ENCODE data around the gene CD300A.

The CD300A gene

GRCh38 chr17:74460996-74461395, 5.4 kb upstream of the CD300A start:
- no peak for DNase-seq (ENCODE audit: low read depth)
- no peak for TF ChIP-seq CTCF (conservative IDR thresholded peaks at IDR 0.05; ENCODE audit: low read depth, low read length)
- no peak overlapping the region for H3K4me3 ChIP-seq (ENCODE audit: low read length)

- H3K4me3 ChIP-seq (ENCODE audit: low read length): no peak overlapping the region
- TF ChIP-seq CTCF (conservative IDR thresholded peaks at IDR 0.05; ENCODE audit: low read depth, low read length): no peak
- DNase-seq (ENCODE audit: low read depth): no peak
These were observed 4.8 kb upstream of the CD300A start for GRCh38 chr17:74461611-74462010.

DNA sequence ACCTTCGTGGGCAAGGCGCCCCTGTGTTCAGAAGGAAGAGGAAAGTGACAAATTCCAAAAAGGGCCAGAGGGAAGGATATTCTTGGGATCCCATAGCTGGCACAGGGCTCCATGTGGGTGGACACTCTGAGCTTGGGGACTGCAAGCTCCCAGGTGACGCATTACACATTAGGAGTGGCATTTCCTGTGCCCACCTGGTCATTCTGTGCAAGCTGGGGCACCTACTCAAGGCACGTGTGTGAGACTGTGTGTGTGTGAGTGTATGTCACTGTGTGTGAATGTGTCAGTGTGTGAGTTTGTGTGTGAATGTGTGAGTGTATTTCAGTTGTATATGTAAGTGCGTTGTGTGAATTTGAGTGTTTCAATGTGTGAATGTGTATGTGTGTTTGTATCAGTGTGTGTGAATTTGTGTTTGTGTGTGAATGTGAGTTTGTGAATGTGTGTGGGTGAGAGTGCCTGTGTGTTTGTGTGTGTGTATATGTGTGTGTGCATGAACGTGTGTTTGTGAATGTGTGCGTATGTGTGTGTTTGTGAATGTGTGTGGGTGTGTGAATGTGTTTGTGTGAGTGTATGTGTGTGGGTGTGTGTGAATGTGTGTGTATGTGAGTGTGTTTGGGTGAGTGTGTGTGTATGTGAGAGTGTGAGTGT, 1.6 kb upstream of the CD300A start:
- TF ChIP-seq CTCF (conservative IDR thresholded peaks at IDR 0.05; ENCODE audit: low read depth, low read length): no peak
- no peak overlapping the region for H3K4me3 ChIP-seq (ENCODE audit: low read length)
- DNase-seq (ENCODE audit: low read depth): no peak

DNA sequence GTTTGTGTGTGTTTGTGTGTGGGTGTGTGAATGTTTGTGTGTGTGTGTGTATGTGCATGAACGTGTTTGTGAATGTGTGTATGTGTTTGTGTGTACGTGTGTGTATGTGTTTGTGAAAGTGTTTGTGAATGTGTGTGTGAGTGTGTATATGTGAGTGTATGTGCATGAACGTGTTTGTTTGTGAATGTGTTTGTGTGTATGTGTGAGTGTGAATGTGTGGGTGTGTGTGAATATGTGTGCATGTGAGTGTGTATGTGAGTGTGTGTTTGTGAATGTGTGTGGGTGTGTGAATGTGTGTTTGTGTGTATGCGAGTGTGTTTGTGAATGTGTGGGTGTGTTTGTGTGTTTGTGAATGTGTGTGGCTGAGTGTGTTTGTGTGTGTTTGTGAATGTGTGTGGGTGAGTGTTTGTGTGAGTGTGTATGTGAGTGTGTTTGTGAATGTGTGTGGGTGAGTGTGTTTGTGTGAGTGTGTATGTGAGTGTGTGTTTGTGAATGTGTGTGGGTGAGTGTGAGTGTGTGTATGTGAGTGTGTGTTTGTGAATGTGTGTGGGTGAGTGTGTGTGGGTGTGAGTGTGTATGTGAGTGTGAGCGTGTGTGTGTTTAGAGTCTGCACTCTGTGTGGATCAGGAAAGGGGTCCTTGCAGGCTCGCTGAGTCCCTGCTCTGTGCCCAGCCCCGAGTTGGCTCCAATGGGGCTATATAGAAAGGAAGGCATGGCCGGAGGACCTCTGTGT, 890 bp upstream of the CD300A start:
- DNase-seq (ENCODE audit: low read depth): no peak
- TF ChIP-seq CTCF (conservative IDR thresholded peaks at IDR 0.05; ENCODE audit: low read depth, low read length): no peak
- H3K4me3 ChIP-seq (ENCODE audit: low read length): no peak overlapping the region

- no peak for TF ChIP-seq CTCF (conservative IDR thresholded peaks at IDR 0.05; ENCODE audit: low read depth, low read length)
- DNase-seq (ENCODE audit: low read depth): no peak
- H3K4me3 ChIP-seq (ENCODE audit: low read length): no peak overlapping the region
These were observed 372 bp downstream of the CD300A start for GRCh38 chr17:74466828-74467184.

DNA sequence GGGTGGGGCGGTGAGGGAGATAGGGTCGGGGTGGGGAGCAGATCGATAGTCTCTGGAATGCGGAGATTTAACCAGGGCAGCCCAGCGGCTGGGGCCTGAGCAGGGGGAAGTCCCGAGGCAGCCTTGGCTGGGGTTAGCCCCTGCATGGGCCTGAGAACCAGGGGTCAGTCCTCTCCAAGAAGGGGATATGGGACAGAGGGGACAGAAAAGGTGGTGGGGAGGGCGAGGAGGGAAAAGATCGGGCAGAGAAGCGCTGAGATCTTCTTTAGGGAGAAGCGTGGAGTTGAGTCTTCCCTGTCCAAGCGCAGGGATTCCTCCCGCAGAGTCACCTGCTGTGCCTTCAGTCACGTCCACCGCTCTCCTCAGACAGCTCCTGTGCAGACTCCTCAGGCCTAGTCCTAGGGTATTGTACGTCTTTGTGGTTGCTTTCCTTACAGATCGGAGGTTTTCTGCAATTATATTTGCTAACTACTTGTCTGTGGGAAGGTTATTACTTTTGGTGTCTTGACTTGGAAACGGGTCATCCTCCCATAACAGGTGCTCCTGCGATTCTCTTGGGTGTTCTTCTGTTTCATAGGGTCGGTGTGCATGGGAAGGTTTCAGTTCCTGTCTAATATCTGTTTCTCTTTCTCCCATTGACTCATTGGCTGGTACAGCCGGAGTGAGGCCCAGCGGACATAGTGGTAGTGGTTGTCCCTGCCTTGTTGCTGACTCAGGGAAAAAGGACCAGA, 952 bp downstream of the CD300A start:
- DNase-seq (ENCODE audit: low read depth): no peak
- no peak for TF ChIP-seq CTCF (conservative IDR thresholded peaks at IDR 0.05; ENCODE audit: low read depth, low read length)
- H3K4me3 ChIP-seq (ENCODE audit: low read length): no peak overlapping the region

Data from retinal pigment epithelial cell (primary cell).